GM12891 (cell line): ENCODE data around the gene ARL5C.

Experiments used
- DNase-seq: peaks from one replicate; pipeline ENCODE4 v3.0.0; 2011; ENCODE audit warnings: low spot score; ENCODE audit not compliant: insufficient read length
- FAIRE-seq: peaks from 2 replicates; lab custom pipeline; 2011; peaks lifted over from hg19 to GRCh38; lab: Jason Lieb, UNC
- PAX5 ChIP-seq: IDR thresholded peaks from 2 replicates; pipeline ENCODE4 v1.6.1; 2011; ENCODE audit warnings: low read length, moderate library complexity, mild to moderate bottlenecking; ENCODE audit not compliant: insufficient read depth, severe bottlenecking
- POLR2A ChIP-seq: IDR thresholded peaks from 2 replicates; pipeline ENCODE4 v1.6.1; 2011; ENCODE audit warnings: low read depth, low read length, control low read depth
- POLR2AphosphoS5 ChIP-seq: IDR thresholded peaks from 2 replicates; pipeline ENCODE4 v1.6.1; 2011; ENCODE audit warnings: low read depth, low read length, control low read depth
- POU2F2 ChIP-seq: IDR thresholded peaks from 2 replicates; pipeline ENCODE4 v1.6.1; 2011; ENCODE audit warnings: low read depth, mild to moderate bottlenecking, control low read depth, low read length, moderate library complexity
- SPI1 ChIP-seq: IDR thresholded peaks from 2 replicates; pipeline ENCODE4 v1.6.1; 2011; ENCODE audit warnings: low read depth, low read length, control low read depth
- TAF1 ChIP-seq: IDR thresholded peaks from 2 replicates; pipeline ENCODE4 v1.6.1; 2011; ENCODE audit warnings: low read depth, low read length, control low read depth

The ARL5C gene

GRCh38 chr17:39181303-39181702, 15.3 kb upstream of the ARL5C start:
- TF ChIP-seq TAF1, result no peak
- TF ChIP-seq SPI1, result no peak
- TF ChIP-seq POU2F2, result no peak
- TF ChIP-seq POLR2AphosphoS5, result no peak
- TF ChIP-seq PAX5, result no peak
- TF ChIP-seq POLR2A, result no peak
- no peak for DNase-seq
- FAIRE-seq, result no peak

GRCh38 chr17:39178536-39178935, 12.6 kb upstream of the ARL5C start:
- no peak for TF ChIP-seq TAF1
- TF ChIP-seq SPI1, result no peak
- no peak for TF ChIP-seq PAX5
- TF ChIP-seq POLR2AphosphoS5, result no peak
- no peak for TF ChIP-seq POLR2A
- no peak for TF ChIP-seq POU2F2
- no peak for DNase-seq
- FAIRE-seq, result no peak

DNA sequence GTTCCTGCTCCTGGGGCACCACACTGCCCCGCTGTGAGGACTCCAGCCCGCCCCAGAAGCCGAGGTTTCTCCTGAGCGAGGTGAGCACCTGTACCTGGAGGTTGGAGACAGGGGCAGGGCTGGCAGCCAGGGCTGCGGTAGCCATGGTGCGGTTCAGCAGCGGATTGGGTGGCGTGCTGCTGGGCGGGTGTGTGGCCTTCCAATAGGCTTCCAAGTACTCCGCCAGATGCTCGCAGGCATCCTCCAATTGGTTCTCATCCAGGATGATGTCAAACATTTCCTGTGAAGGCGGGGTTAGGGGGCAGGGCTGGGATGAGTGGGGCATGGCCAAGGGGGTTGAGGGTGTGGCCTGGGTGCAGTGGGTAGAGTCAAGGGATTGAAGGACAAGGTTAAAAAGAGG, 11.3 kb upstream of the ARL5C start:
- DNase-seq, result no peak

GRCh38 chr17:39175695-39176093, 9.7 kb upstream of the ARL5C start:
- TF ChIP-seq POLR2A (no peak), POU2F2 (no peak), TAF1 (no peak), PAX5 (no peak)
- FAIRE-seq (no peak), DNase-seq (no peak)

More for the DNA sequence above, 11.3 kb upstream of the ARL5C start:
- TF ChIP-seq POLR2A (no peak), TAF1 (no peak), PAX5 (no peak)
- FAIRE-seq, result no peak

DNA sequence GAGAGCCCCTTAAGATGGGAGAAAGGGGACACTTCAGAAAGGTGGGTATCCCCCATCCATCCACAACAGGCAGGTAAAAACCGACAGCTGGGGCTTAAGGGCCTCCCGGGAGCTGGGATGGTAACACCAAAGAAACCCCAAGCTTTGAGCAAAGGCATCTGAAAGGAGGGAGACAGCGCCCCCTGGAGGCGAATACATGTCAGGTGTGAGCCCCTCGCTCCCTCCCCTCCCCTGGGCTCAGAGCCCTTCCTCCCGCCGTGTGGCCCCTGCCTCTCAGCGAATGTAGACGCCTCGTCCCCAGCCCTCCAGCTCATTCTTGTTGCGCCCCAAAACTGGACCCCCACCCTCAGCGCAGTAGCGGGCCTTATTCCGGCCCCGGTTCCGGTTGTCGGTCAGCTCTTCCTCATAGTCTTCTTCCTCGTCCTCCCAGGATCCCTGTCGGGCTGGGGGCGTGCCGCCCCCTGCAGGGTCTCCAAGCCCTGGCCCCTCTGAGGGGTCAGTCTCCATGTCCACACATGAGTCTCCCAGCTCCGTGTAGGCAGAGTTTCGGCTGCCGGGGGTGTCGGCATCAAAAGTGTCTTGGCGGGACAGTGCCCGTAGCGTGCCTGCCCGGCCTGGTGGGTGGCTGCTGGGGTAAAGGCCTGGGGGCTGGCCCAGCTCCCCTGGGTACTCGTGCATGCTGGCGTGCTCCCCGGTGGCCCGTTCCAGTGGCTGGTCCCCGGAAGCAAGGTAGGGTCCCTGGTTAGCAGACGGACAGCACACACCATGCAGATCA, 9.1 kb upstream of the ARL5C start:
- peak; percentile 95 for DNase-seq
- peak; percentile 57 for FAIRE-seq
- TF ChIP-seq TAF1 (no peak), POU2F2 (no peak), PAX5 (no peak), POLR2AphosphoS5 (no peak), SPI1 (no peak)

DNA sequence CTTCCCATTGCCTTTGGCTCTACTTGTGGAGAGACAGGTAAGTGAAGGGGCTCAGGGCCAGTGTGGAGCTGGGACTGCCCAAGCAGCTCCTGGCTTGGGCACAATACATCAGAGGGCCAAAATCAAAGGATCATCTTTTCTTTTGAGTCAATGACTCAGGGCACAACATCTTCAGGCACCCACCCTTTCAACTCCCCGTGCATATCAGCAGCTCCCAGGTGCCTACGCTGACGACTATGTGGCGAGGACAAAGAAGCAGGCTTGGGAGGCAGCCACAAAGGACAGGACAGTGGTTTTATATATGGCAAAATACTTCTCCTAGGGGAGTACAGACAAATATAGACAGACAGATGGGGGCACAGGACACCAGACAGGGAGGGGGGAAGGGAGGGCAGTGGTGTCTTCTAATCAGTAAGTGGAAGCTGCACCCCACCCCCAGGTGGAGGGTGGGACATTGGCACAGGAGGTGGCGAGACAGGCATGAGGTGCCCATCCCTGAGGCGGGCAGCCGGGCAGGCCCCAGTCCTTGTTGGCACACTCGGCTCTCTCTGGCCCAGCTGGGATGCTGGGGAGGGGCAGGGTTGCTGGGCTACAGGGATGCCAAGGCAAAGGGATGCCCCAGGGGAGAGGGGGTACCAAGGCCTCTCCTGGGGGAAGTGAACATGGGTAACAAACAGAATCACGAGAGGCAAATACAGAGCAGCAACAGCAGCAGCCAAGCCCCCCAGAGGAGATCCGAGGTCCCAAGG, 7.7 kb upstream of the ARL5C start:
- no peak for FAIRE-seq
- TF ChIP-seq POLR2AphosphoS5 (no peak), POLR2A (no peak), POU2F2 (no peak), PAX5 (no peak), SPI1 (no peak), TAF1 (no peak)

GRCh38 chr17:39173080-39173479, 7.1 kb upstream of the ARL5C start:
- TF ChIP-seq POU2F2 (no peak), PAX5 (no peak), TAF1 (no peak), POLR2A (no peak), SPI1 (no peak), POLR2AphosphoS5 (no peak)
- no peak for DNase-seq
- no peak for FAIRE-seq

More for the DNA sequence above, 7.7 kb upstream of the ARL5C start:
- no peak for DNase-seq

- DNase-seq, result no peak
- TF ChIP-seq PAX5 (no peak), POLR2AphosphoS5 (no peak), TAF1 (no peak), POLR2A (no peak), SPI1 (no peak), POU2F2 (no peak)
- peak; percentile 33 for FAIRE-seq
Observed at GRCh38 chr17:39171933-39172332, 6.0 kb upstream of the ARL5C start.

GRCh38 chr17:39170558-39170957, 4.6 kb upstream of the ARL5C start:
- no peak for FAIRE-seq
- TF ChIP-seq POU2F2 (no peak), SPI1 (no peak), POLR2AphosphoS5 (no peak), TAF1 (no peak), POLR2A (no peak), PAX5 (no peak)
- DNase-seq, result no peak

- no peak for DNase-seq
- TF ChIP-seq SPI1 (no peak), TAF1 (no peak)
- FAIRE-seq, result no peak
Observed at GRCh38 chr17:39170109-39170508, 4.1 kb upstream of the ARL5C start.

- no peak for FAIRE-seq
- DNase-seq, result no peak
- TF ChIP-seq POU2F2 (no peak), POLR2AphosphoS5 (no peak), PAX5 (no peak), TAF1 (no peak), SPI1 (no peak), POLR2A (no peak)
Observed at GRCh38 chr17:39169518-39169917, 3.6 kb upstream of the ARL5C start.
